Keratinocyte (primary cell): ENCODE results near the gene OVOL1. TPM values are rescaled to one million over a fixed set of nuclear protein-coding genes. Genes with fewer than 3 reads are reported as not detected.
"Not testable (repeated sequence)": the region's sequence is repeated elsewhere in the genome, so short reads cannot be mapped to it uniquely, and the experiment has no call there.

Experiments used
- DNase-seq: peaks from one replicate; pipeline ENCODE4 v3.0.0-alpha.2; 2011; ENCODE audit warnings: low read depth, missing footprints, low spot score
- FAIRE-seq: peaks from 2 replicates; lab custom pipeline; 2011; peaks lifted over from hg19 to GRCh38; lab: Jason Lieb, UNC
- H2AFZ ChIP-seq: 2 replicates; pipeline ENCODE4 v1.6.0; 2012; ENCODE audit warnings: low read length, control low read depth, inconsistent platforms; ENCODE audit not compliant: control insufficient read depth
- H3K27ac ChIP-seq: 2 replicates; pipeline ENCODE4 v1.5.1; 2011; ENCODE audit warnings: low read length; ENCODE audit not compliant: control insufficient read depth, insufficient read depth
- H3K27me3 ChIP-seq: 3 replicates; pipeline ENCODE4 v1.6.0; 2011; ENCODE audit warnings: low read length; ENCODE audit not compliant: control insufficient read depth, insufficient read depth; ENCODE audit errors: extremely low read depth
- H3K36me3 ChIP-seq, 2 experiments: 2 replicates in 1 of 2; 3 replicates in 1 of 2; pipeline ENCODE4 v1.5.1; 2011; ENCODE audit warnings: low read length in 2 of 2, mild to moderate bottlenecking in 1 of 2; ENCODE audit not compliant: control insufficient read depth in 2 of 2, insufficient read depth in 2 of 2; ENCODE audit errors: extremely low read depth in 1 of 2
- H3K4me1 ChIP-seq: 3 replicates; pipeline ENCODE4 v1.5.1; 2011; ENCODE audit warnings: low read length; ENCODE audit not compliant: control insufficient read depth, insufficient read depth; ENCODE audit errors: extremely low read depth
- H3K4me2 ChIP-seq: 3 replicates; pipeline ENCODE4 v1.6.0; 2011; ENCODE audit warnings: low read depth, low read length; ENCODE audit not compliant: control insufficient read depth, insufficient read depth; ENCODE audit errors: extremely low read depth
- H3K4me3 ChIP-seq, 3 experiments: fragments of 200-600 bp in 1 of 3; sonication (generic) in 1 of 3; 2 replicates in 2 of 3; 3 replicates in 1 of 3; pipeline ENCODE4 v1.5.1; 2011 to 2016; ENCODE audit warnings: low read length in 3 of 3, mild to moderate bottlenecking in 3 of 3, control low read depth in 2 of 3, inconsistent platforms in 1 of 3, low read depth in 1 of 3, mixed read lengths in 1 of 3, mixed run types in 1 of 3, moderate library complexity in 1 of 3; ENCODE audit not compliant: control insufficient read depth in 2 of 3, insufficient read depth in 2 of 3; ENCODE audit errors: extremely low read depth in 1 of 3
- H3K79me2 ChIP-seq: 2 replicates; pipeline ENCODE4 v1.6.0; 2012; ENCODE audit warnings: low read length; ENCODE audit not compliant: control insufficient read depth, insufficient read depth
- H3K9ac ChIP-seq: 3 replicates; pipeline ENCODE4 v1.6.0; 2011; ENCODE audit warnings: low read length; ENCODE audit not compliant: control insufficient read depth, insufficient read depth; ENCODE audit errors: extremely low read depth
- H3K9me1 ChIP-seq: 3 replicates; pipeline ENCODE4 v1.6.0; 2011; ENCODE audit warnings: low read length; ENCODE audit not compliant: control insufficient read depth, insufficient read depth; ENCODE audit errors: extremely low read depth
- H3K9me3 ChIP-seq: 2 replicates; pipeline ENCODE4 v1.5.1; 2012; ENCODE audit warnings: low read depth, low read length; ENCODE audit not compliant: control insufficient read depth
- H4K20me1 ChIP-seq: 3 replicates; pipeline ENCODE4 v1.6.0; 2011; ENCODE audit warnings: low read length; ENCODE audit not compliant: control insufficient read depth, insufficient read depth; ENCODE audit errors: extremely low read depth
- CTCF ChIP-seq, 3 experiments: IDR thresholded peaks in 1 of 3; conservative IDR thresholded peaks in 1 of 3; optimal IDR thresholded peaks in 1 of 3; 2 replicates in 2 of 3; 3 replicates in 1 of 3; pipeline versions ENCODE3 to v1.5.1; 2011; ENCODE audit warnings: low read length in 3 of 3, mild to moderate bottlenecking in 3 of 3, moderate library complexity in 2 of 3, control low read depth in 1 of 3, inconsistent platforms in 1 of 3; ENCODE audit not compliant: insufficient read depth in 2 of 3; ENCODE audit errors: extremely low read depth in 1 of 3
- EZH2 ChIP-seq: IDR thresholded peaks from one replicate; pipeline ENCODE4 v1.6.1; 2012; ENCODE audit warnings: inconsistent platforms, mild to moderate bottlenecking, low read length, moderate library complexity
- dilution Hi-C: fragments of 300-500 bp; cut with MboI; formaldehyde crosslinking; loops from one replicate; pipeline ENCODE4 v1.7.0; 2020; ENCODE audit warnings: low sequenced_read_pairs; ENCODE audit not compliant: extremely low pct_ligation_motif_present
- polyA plus RNA-seq, 5 experiments: library from polyadenylated mRNA; depleted of rRNA in 3 of 5; stranded (reverse) in 3 of 5; stranded (forward) in 1 of 5; unstranded in 1 of 5; fragments of >200 nt; gene quantifications; 1 replicate in 1 of 5; 2 replicates in 3 of 5; 3 replicates in 1 of 5; pipeline versions ENCODE4 v1.2.1 to v1.2.3, GENCODE V29; 2011 to 2012; ENCODE audit warnings: missing spikeins in 2 of 5, low read depth in 1 of 5, low replicate concordance in 1 of 5

OVOL1 gene
- polyA plus RNA-seq, 1 donor (not counting 4 experiments of a cell fraction or from before 2014, with no cell fraction given), result 7.5 TPM

- Histone ChIP-seq H2AFZ (no peak overlapping the region), H3K27ac (no peak overlapping the region), H3K27me3 (peaks cover 18% of the 10 kb centered on the region), H3K79me2 (no peaks in the 10 kb centered on the region), H3K36me3 (no peaks in the 10 kb centered on the region), H3K4me2 (no peak overlapping the region), H3K4me3 (no peak overlapping the region), H3K9me1 (no peaks in the 10 kb centered on the region), H3K9me3 (no peaks in the 10 kb centered on the region), H4K20me1 (no peaks in the 10 kb centered on the region), H3K9ac (no peak overlapping the region), H3K4me1 (peaks cover 6% of the 10 kb centered on the region)
- TF ChIP-seq EZH2 (no peak), CTCF (optimal IDR thresholded peaks at IDR 0.05 in 1 of 3, IDR thresholded peaks at IDR 0.05 in 1 of 3, conservative IDR thresholded peaks at IDR 0.05 in 1 of 3; ENCODE audit: extremely low read depth in 1 of 3, insufficient read depth in 2 of 3, low read length in 3 of 3) (no peak)
- DNase-seq (no peak), FAIRE-seq (no peak)
- dilution Hi-C loops, result no loop called here
These were observed 42.6 kb downstream of the OVOL1 start for GRCh38 chr11:65829459-65829858.

- FAIRE-seq, H3K4me2 ChIP-seq, H3K27ac ChIP-seq, H3K9me3 ChIP-seq, H3K4me3 ChIP-seq, H3K36me3 ChIP-seq, H3K79me2 ChIP-seq, H2AFZ ChIP-seq, dilution Hi-C loops, H4K20me1 ChIP-seq, H3K9me1 ChIP-seq, DNase-seq, H3K9ac ChIP-seq: not testable (repeated sequence)
- peaks cover 11% of the 10 kb centered on the region for H3K4me1 ChIP-seq
- peaks cover 18% of the 10 kb centered on the region for H3K27me3 ChIP-seq
These were observed 45.4 kb downstream of the OVOL1 start for GRCh38 chr11:65832231-65832630.
